Measurements from ENCODE around the gene CYP4F8.
"Not testable (repeated sequence)": the region's sequence is repeated elsewhere in the genome, so short reads cannot be mapped to it uniquely, and the experiment has no call there.

CYP4F8 gene

DNA sequence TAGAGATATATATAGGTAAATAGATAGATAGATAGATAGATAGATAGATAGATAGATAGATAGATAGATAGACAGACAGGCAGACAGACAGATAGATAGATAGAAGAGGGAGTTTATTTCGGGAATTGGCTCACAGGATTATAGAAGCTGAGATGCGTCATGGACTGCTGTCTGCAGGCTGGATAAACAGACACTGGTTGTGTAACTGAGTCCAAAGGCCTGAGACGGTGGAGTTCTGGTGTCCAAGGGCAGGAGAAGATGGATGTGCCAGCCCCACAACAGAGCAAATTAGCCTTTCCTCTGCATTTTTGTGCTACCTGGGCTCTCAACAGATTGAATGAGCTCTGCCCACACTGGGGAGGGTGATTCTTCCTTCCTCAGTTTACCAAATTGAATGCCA is 28.4 kb downstream of the CYP4F8 start:
- Histone ChIP-seq H3K9me3 (ENCODE audit: control insufficient read depth, low read length) (no peaks in the 10 kb centered on the region), H3K27ac (no peak overlapping the region), H3K4me3 (ENCODE audit: low read depth, low read length) (no peak overlapping the region), H3K79me2 (no peaks in the 10 kb centered on the region), H3K27me3 (ENCODE audit: control insufficient read depth, insufficient read depth, low read length) (no peaks in the 10 kb centered on the region), H3K36me3 (ENCODE audit: control insufficient read depth, insufficient read depth, low read length) (no peaks in the 10 kb centered on the region), H3K4me2 (ENCODE audit: low read length) (no peak overlapping the region), H2AFZ (no peak overlapping the region), H3K9ac (no peak overlapping the region), H3K4me1 (no peaks in the 10 kb centered on the region)
- TF ChIP-seq, protein P1, sequence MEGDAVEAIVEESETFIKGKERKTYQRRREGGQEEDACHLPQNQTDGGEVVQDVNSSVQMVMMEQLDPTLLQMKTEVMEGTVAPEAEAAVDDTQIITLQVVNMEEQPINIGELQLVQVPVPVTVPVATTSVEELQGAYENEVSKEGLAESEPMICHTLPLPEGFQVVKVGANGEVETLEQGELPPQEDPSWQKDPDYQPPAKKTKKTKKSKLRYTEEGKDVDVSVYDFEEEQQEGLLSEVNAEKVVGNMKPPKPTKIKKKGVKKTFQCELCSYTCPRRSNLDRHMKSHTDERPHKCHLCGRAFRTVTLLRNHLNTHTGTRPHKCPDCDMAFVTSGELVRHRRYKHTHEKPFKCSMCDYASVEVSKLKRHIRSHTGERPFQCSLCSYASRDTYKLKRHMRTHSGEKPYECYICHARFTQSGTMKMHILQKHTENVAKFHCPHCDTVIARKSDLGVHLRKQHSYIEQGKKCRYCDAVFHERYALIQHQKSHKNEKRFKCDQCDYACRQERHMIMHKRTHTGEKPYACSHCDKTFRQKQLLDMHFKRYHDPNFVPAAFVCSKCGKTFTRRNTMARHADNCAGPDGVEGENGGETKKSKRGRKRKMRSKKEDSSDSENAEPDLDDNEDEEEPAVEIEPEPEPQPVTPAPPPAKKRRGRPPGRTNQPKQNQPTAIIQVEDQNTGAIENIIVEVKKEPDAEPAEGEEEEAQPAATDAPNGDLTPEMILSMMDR (IDR thresholded peaks at IDR 0.05) = no peak

DNA sequence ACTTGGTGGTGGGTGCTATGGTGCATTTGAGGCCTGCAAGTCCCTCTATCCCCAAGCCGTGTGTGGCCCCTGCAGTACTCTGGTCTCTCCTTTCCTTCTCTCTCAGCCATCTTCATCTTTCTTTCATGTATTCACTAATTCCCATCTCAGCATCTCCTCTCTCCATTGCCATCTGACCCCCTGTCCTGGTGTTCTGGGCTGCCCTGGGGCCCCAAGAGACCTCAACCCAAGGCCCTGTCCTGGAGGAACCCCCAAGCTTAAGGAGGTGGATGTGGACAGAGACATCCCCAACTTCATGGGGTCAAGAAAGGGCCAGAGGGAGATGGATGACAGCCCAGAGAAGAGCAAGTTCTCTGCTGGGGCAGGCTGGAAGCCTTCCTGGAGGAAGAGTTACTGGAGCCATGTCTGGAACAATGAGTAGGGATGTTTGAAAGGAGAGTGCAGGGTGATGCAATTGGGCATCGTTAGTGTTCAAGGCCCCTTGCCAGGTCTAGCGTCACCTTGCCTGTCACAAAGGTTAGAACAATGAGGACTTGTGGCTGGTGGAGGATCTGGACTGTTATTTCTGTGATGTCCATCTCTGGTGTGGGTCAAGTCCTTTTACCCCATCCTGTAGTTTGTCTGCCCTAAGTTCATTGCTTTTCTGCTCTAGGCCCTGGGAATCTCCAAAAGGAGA is 29.2 kb downstream of the CYP4F8 start:
- H2AFZ ChIP-seq = no peak overlapping the region
- TF ChIP-seq, protein P1 (IDR thresholded peaks at IDR 0.05) = no peak
- no peak overlapping the region for H3K4me2 ChIP-seq (ENCODE audit: low read length)
- H3K9me3 ChIP-seq (ENCODE audit: control insufficient read depth, low read length) = no peaks in the 10 kb centered on the region
- H3K27me3 ChIP-seq (ENCODE audit: control insufficient read depth, insufficient read depth, low read length) = no peaks in the 10 kb centered on the region
- no peaks in the 10 kb centered on the region for H3K36me3 ChIP-seq (ENCODE audit: control insufficient read depth, insufficient read depth, low read length)
- no peak overlapping the region for H3K9ac ChIP-seq
- H3K79me2 ChIP-seq = no peaks in the 10 kb centered on the region
- no peak overlapping the region for H3K4me3 ChIP-seq (ENCODE audit: low read depth, low read length)
- H3K27ac ChIP-seq = no peak overlapping the region
- no peaks in the 10 kb centered on the region for H3K4me1 ChIP-seq

GRCh38 chr19:15644816-15645215 is 29.8 kb downstream of the CYP4F8 start:
- Histone ChIP-seq H3K79me2 (no peaks in the 10 kb centered on the region), H3K9me3 (ENCODE audit: control insufficient read depth, low read length) (no peaks in the 10 kb centered on the region), H3K9ac (no peak overlapping the region), H3K4me3 (ENCODE audit: low read depth, low read length) (no peak overlapping the region), H3K4me1 (no peaks in the 10 kb centered on the region), H3K36me3 (ENCODE audit: control insufficient read depth, insufficient read depth, low read length) (no peaks in the 10 kb centered on the region), H3K27me3 (ENCODE audit: control insufficient read depth, insufficient read depth, low read length) (no peaks in the 10 kb centered on the region), H2AFZ (no peak overlapping the region), H3K27ac (no peak overlapping the region), H3K4me2 (ENCODE audit: low read length) (no peak overlapping the region)
- TF ChIP-seq, protein P1 (IDR thresholded peaks at IDR 0.05) = no peak

DNA sequence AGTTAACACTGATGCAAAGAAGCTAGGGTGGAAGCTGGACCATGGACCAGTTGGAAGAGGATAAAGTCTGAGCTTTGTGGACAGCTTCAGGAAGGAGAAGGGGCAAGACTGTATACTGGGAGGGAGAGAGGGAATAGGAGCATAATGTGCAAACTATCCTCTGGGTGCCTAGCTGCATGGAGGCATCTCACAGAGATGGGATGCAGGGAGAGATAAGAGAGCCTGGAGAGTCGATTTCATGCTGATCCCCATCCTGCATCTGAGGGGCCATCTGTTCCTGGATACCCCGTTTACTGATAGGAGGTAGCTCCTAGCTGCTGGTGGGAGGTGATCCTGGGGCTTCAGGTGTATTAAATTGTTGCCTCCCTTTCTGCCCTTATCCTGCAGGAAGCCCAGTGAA is 34.5 kb downstream of the CYP4F8 start:
- Histone ChIP-seq H2AFZ (no peak overlapping the region), H3K27me3 (ENCODE audit: control insufficient read depth, insufficient read depth, low read length) (no peaks in the 10 kb centered on the region), H3K27ac (no peak overlapping the region), H3K9me3 (ENCODE audit: control insufficient read depth, low read length) (no peaks in the 10 kb centered on the region), H3K4me1 (no peaks in the 10 kb centered on the region), H3K79me2 (no peaks in the 10 kb centered on the region), H3K4me2 (ENCODE audit: low read length) (no peak overlapping the region), H3K36me3 (ENCODE audit: control insufficient read depth, insufficient read depth, low read length) (no peaks in the 10 kb centered on the region), H3K4me3 (ENCODE audit: low read depth, low read length) (no peak overlapping the region), H3K9ac (no peak overlapping the region)
- TF ChIP-seq, protein P1 (IDR thresholded peaks at IDR 0.05) = no peak

DNA sequence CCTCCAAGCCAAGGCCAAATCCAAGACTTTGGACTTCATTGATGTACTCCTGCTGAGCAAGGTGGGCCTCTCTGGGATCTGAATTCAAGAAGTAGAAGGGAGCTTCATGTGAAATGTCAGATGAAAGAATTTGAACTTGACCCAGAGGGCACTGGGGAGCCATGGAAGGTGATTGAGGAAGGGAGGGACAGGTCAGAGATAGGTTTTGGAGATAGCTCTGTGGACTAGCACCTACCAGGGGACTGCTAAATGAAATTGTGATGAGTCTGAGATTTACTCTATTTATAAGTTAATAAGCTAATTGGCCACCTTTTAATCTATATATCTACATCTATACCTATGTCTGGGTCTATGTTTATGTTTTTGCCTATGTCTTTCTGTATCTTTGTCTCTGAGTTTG is 35.1 kb downstream of the CYP4F8 start:
- not testable (repeated sequence) for H3K4me2 ChIP-seq (ENCODE audit: low read length); H3K9me3 ChIP-seq (ENCODE audit: control insufficient read depth, low read length); H3K27ac ChIP-seq; H3K4me1 ChIP-seq; H3K4me3 ChIP-seq (ENCODE audit: low read depth, low read length); H3K36me3 ChIP-seq (ENCODE audit: control insufficient read depth, insufficient read depth, low read length); H3K79me2 ChIP-seq; H2AFZ ChIP-seq; H3K27me3 ChIP-seq (ENCODE audit: control insufficient read depth, insufficient read depth, low read length); H3K9ac ChIP-seq

Data from parathyroid adenoma (tissue), 2 donors.